ENCODE measurements around the gene ALDOA.

The ALDOA gene

GRCh38 chr16:30076276-30076791 is 10.8 kb downstream of the ALDOA start:
- no peak for TF ChIP-seq REST (IDR thresholded peaks at IDR 0.05; ENCODE audit: insufficient replicate concordance, low read depth)
- TF ChIP-seq SPI1 (IDR thresholded peaks at IDR 0.05; ENCODE audit: borderline replicate concordance, low read depth) = no peak
- no peak for TF ChIP-seq POLR2AphosphoS5 (IDR thresholded peaks at IDR 0.05; ENCODE audit: low read depth)
- no peak for TF ChIP-seq GABPA (IDR thresholded peaks at IDR 0.05; ENCODE audit: low read depth)
- TF ChIP-seq, protein P1, sequence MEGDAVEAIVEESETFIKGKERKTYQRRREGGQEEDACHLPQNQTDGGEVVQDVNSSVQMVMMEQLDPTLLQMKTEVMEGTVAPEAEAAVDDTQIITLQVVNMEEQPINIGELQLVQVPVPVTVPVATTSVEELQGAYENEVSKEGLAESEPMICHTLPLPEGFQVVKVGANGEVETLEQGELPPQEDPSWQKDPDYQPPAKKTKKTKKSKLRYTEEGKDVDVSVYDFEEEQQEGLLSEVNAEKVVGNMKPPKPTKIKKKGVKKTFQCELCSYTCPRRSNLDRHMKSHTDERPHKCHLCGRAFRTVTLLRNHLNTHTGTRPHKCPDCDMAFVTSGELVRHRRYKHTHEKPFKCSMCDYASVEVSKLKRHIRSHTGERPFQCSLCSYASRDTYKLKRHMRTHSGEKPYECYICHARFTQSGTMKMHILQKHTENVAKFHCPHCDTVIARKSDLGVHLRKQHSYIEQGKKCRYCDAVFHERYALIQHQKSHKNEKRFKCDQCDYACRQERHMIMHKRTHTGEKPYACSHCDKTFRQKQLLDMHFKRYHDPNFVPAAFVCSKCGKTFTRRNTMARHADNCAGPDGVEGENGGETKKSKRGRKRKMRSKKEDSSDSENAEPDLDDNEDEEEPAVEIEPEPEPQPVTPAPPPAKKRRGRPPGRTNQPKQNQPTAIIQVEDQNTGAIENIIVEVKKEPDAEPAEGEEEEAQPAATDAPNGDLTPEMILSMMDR (IDR thresholded peaks at IDR 0.05; ENCODE audit: insufficient read depth, low read length) = no peak
- no peak for DNase-seq (ENCODE audit: low read depth in 1 of 2, low spot score in 1 of 2)
- no peaks in the 10 kb centered on the region for H3K27me3 ChIP-seq (ENCODE audit: insufficient read depth, poor library complexity, severe bottlenecking)
- H3K27ac ChIP-seq (replicated peaks) = peak overlapping the region; percentile 87
- H3K4me3 ChIP-seq (replicated peaks; ENCODE audit: insufficient read depth, low read length) = peak overlapping the region; percentile 92

DNA sequence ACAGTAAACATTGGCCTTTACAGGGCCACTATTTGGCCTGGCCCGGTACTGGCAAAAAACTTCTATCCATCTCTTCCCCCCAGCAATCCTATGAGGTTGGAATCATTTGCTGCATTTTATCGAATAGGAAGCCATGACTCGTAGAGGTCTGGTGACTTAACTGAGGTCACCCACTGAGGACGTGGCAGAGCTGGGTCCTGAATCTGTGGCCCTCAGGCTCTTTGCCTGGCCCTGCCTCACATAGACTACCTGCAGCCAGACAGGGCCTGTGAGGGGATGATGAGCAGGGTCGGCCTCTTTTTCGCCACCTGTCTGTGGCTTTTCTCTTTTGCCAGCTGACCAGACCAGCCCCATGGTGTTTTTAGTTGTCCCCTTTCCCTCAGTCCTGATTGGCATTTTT is 12.1 kb downstream of the ALDOA start:
- no peak for DNase-seq (ENCODE audit: low read depth in 1 of 2, low spot score in 1 of 2)

DNA sequence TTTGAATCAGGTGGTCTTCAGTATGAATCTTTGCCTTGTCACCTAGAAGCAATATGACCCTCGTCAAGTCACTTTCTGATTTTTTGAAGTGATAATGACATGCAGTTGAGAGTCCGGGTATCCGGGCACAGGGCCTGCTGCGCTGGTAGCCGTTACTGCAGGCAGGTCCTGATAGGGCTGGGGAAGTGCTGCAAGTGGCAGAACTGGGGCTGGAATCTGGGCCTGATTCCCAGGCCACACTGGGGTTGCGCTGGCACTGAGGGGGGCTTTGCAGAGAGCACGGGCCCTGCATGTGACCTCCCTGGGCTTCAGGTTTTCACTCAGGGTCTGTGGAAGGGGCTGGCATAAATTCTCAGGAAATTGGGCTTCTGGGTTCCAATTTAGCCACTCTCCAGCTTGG is 13.2 kb downstream of the ALDOA start:
- no peak for DNase-seq (ENCODE audit: low read depth in 1 of 2, low spot score in 1 of 2)
- H3K27ac ChIP-seq (replicated peaks) = no peak overlapping the region
- no peaks in the 10 kb centered on the region for H3K27me3 ChIP-seq (ENCODE audit: insufficient read depth, poor library complexity, severe bottlenecking)
- TF ChIP-seq SPI1 (IDR thresholded peaks at IDR 0.05; ENCODE audit: borderline replicate concordance, low read depth) = no peak
- TF ChIP-seq, protein P1 (IDR thresholded peaks at IDR 0.05; ENCODE audit: insufficient read depth, low read length) = no peak
- no peak for TF ChIP-seq GABPA (IDR thresholded peaks at IDR 0.05; ENCODE audit: low read depth)
- TF ChIP-seq POLR2AphosphoS5 (IDR thresholded peaks at IDR 0.05; ENCODE audit: low read depth) = no peak
- no peak for TF ChIP-seq REST (IDR thresholded peaks at IDR 0.05; ENCODE audit: insufficient replicate concordance, low read depth)
- no peak overlapping the region for H3K4me3 ChIP-seq (replicated peaks; ENCODE audit: insufficient read depth, low read length)

More for the DNA sequence above, 12.1 kb downstream of the ALDOA start:
- Histone ChIP-seq H3K27ac (replicated peaks) (peak overlapping the region; percentile 20; the same call in 1 of the 2 replicates), H3K4me3 (replicated peaks; ENCODE audit: insufficient read depth, low read length) (no peak overlapping the region), H3K27me3 (ENCODE audit: insufficient read depth, poor library complexity, severe bottlenecking) (no peaks in the 10 kb centered on the region)
- TF ChIP-seq POLR2AphosphoS5 (IDR thresholded peaks at IDR 0.05; ENCODE audit: low read depth) (no peak), REST (IDR thresholded peaks at IDR 0.05; ENCODE audit: insufficient replicate concordance, low read depth) (no peak)
- TF ChIP-seq, protein P1 (IDR thresholded peaks at IDR 0.05; ENCODE audit: insufficient read depth, low read length) = no peak
